HG03575 (cell line): ENCODE data around the gene LPP.

Source experiments
- ATAC-seq: cut with Tn5 transposase; IDR thresholded peaks from one replicate; pipeline ENCODE4 v1.9.1; 2021; ENCODE audit not compliant: unreplicated experiment, insufficient number of reproducible peaks, low FRiP score; ENCODE audit errors: extremely low read depth

LPP gene

GRCh38 chr3:188165596-188165995 lies 11.6 kb downstream of the LPP start:
- ATAC-seq = no peak

GRCh38 chr3:188166441-188166840 lies 12.5 kb downstream of the LPP start:
- ATAC-seq = no peak

GRCh38 chr3:188168186-188168585 lies 14.2 kb downstream of the LPP start:
- ATAC-seq = no peak

- no peak for ATAC-seq
These were observed 14.7 kb downstream of the LPP start for GRCh38 chr3:188168648-188169047.

GRCh38 chr3:188169830-188170455 lies 16.0 kb downstream of the LPP start:
- ATAC-seq = no peak

GRCh38 chr3:188170461-188171459 lies 16.8 kb downstream of the LPP start:
- ATAC-seq = no peak

- ATAC-seq = no peak
These were observed 17.9 kb downstream of the LPP start for GRCh38 chr3:188171682-188172467.

- no peak for ATAC-seq
These were observed 20.5 kb downstream of the LPP start for GRCh38 chr3:188174317-188175044.

GRCh38 chr3:188176476-188176875 lies 22.5 kb downstream of the LPP start:
- no peak for ATAC-seq

GRCh38 chr3:188176884-188177283 lies 22.9 kb downstream of the LPP start:
- ATAC-seq = no peak

- ATAC-seq = no peak
These were observed 23.8 kb downstream of the LPP start for GRCh38 chr3:188177721-188178120.

GRCh38 chr3:188178293-188178936 lies 24.5 kb downstream of the LPP start:
- ATAC-seq = no peak

- ATAC-seq = no peak
These were observed 25.3 kb downstream of the LPP start for GRCh38 chr3:188179006-188179966.

- ATAC-seq = no peak
These were observed 26.2 kb downstream of the LPP start for GRCh38 chr3:188180114-188180513.

GRCh38 chr3:188183452-188183851 lies 29.5 kb downstream of the LPP start:
- no peak for ATAC-seq

- ATAC-seq = no peak
These were observed 30.2 kb downstream of the LPP start for GRCh38 chr3:188184160-188184559.

GRCh38 chr3:188184649-188185048 lies 30.7 kb downstream of the LPP start:
- no peak for ATAC-seq
